Cardiac fibroblast (primary cell): Measurements from ENCODE around the gene DIS3L2.
A peak's percentile ranks its signal among the peaks of the same experiment; 100 is the strongest.

Source experiments
- DNase-seq, 2 donors: peaks; one replicate each; pipeline versions ENCODE4 v3.0.0 to v3.0.0-alpha.2; 2010; ENCODE audit warnings: low read depth in 2 of 2
- H3K4me3 ChIP-seq, 2 donors: replicated peaks in 1 of 2; 1 replicate in 1 of 2; 2 replicates in 1 of 2; pipeline ENCODE4 v1.5.1; 2011; ENCODE audit warnings: low read depth in 2 of 2, low read length in 2 of 2, mild to moderate bottlenecking in 2 of 2, moderate library complexity in 1 of 2
- TF ChIP-seq, protein P1 (sequence below): IDR thresholded peaks from one replicate; pipeline ENCODE4 v1.5.1; 2011; ENCODE audit warnings: low read depth, mild to moderate bottlenecking, low read length, inconsistent platforms

DIS3L2 gene

DNA sequence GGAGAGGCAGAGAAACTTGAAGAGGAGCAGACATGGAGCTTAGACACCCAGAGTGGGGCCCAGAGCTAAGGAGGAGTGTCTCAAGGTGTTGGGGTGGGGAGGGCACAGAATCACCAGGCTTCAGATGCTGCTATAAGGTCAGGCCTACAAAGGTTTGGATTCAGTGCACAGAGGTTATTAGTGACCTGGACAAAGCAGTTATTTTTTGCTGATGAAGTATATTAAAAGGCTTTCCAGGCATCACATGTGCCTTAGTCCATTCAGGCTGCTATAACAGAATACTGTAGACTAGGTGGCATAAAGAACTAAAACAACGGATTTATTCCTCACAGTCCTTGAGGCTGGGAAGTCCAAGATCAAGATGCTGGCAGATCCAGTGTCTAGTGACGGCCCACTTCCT, 271.4 kb downstream of the DIS3L2 start:
- no peak overlapping the region for H3K4me3 ChIP-seq
- DNase-seq, result no peak
- TF ChIP-seq, protein P1, sequence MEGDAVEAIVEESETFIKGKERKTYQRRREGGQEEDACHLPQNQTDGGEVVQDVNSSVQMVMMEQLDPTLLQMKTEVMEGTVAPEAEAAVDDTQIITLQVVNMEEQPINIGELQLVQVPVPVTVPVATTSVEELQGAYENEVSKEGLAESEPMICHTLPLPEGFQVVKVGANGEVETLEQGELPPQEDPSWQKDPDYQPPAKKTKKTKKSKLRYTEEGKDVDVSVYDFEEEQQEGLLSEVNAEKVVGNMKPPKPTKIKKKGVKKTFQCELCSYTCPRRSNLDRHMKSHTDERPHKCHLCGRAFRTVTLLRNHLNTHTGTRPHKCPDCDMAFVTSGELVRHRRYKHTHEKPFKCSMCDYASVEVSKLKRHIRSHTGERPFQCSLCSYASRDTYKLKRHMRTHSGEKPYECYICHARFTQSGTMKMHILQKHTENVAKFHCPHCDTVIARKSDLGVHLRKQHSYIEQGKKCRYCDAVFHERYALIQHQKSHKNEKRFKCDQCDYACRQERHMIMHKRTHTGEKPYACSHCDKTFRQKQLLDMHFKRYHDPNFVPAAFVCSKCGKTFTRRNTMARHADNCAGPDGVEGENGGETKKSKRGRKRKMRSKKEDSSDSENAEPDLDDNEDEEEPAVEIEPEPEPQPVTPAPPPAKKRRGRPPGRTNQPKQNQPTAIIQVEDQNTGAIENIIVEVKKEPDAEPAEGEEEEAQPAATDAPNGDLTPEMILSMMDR, result no peak

DNA sequence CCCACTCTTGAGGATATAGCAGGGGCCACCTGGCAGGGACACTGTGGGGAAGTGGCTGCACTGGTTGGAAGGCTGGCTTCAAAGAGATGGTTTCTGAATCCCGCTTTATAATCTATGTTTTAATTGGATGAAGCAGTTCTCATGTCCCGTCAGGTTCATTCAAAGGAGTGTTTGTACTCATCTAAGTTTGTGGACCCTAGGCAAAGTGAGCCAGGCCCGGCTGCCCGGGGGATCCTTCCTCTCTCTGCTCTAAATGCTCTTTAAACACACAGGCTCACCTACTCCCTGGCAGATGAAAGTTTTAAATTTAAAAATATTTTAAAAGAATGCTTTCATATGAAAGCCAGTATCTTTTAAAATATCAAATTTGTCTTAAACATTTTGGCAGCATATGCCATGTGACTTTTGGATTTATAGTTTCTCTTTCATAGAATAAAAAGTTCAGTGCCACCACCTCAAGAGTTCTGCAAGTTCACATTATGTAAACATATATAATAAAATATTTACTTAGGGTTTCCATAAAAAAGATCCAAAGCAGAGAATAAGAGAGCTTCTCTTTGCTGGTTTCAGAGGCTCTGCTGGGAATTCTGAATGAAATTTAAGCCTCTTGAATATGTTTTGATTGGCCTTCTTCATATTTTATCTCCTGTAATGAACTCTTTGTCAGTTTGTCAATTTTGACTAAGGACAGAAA, 273.6 kb downstream of the DIS3L2 start:
- DNase-seq, result no peak
- TF ChIP-seq, protein P1, result no peak
- no peak overlapping the region for H3K4me3 ChIP-seq

- no peak for DNase-seq
- TF ChIP-seq, protein P1, result no peak
- H3K4me3 ChIP-seq, result no peak overlapping the region
Observed at GRCh38 chr2:232235716-232236115, 274.2 kb downstream of the DIS3L2 start.

GRCh38 chr2:232236200-232236599, 274.7 kb downstream of the DIS3L2 start:
- H3K4me3 ChIP-seq, result no peak overlapping the region
- DNase-seq, result peak in 1 of 2 donors; percentile 17
- TF ChIP-seq, protein P1, result no peak

DNA sequence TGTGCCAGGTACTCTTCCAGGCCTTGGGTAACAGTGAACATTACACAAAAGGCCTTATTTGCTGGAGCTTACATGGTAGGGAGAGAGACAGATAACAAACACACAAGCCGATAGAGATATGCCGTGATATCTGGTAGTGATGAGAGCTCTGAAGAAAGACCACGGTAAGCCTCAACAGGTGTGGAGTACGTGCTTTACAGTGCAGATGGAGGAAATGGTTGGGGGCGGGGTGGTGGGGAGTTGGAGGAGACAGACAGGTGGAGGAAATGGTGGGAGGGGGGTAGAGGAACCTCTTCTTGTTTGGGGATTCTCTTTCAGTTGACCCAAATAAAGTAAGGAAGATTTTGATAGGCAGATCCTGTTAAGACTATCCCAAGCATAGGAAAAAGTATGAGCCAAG, 276.0 kb downstream of the DIS3L2 start:
- H3K4me3 ChIP-seq, result no peak overlapping the region
- TF ChIP-seq, protein P1, result no peak
- no peak for DNase-seq

GRCh38 chr2:232238108-232238507, 276.6 kb downstream of the DIS3L2 start:
- no peak overlapping the region for H3K4me3 ChIP-seq
- DNase-seq, result peak in 1 of 2 donors; percentile 39
- TF ChIP-seq, protein P1, result no peak

DNA sequence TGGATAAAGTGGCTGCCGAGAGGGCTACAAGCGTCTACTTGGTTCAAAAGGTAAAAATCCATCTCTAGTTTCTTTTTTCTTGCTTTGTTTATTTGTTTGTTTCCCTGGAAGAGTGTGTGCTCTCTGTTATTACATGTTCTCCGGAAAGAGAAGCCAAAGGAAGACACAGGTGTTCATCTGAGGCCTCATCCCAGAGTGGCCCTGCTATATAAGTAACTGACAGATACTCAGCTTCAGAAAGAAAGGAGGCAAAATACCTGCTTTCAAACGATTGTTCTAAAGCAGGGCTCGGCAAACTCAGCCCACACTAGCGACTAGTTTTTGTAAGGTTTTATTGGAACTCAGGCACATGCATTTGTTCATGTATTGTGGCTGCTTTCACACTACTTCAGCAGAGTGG, 277.1 kb downstream of the DIS3L2 start:
- no peak for DNase-seq
- H3K4me3 ChIP-seq, result no peak overlapping the region
- TF ChIP-seq, protein P1, result no peak
